ENCODE results near the gene C2orf76. TPM values are rescaled to one million over a fixed set of nuclear protein-coding genes. Genes with fewer than 3 reads are reported as not detected.

The C2orf76 gene
- total RNA-seq, 4 donors from 2014 or later = 10.3 to 13.3 (median 11.3) TPM

DNA sequence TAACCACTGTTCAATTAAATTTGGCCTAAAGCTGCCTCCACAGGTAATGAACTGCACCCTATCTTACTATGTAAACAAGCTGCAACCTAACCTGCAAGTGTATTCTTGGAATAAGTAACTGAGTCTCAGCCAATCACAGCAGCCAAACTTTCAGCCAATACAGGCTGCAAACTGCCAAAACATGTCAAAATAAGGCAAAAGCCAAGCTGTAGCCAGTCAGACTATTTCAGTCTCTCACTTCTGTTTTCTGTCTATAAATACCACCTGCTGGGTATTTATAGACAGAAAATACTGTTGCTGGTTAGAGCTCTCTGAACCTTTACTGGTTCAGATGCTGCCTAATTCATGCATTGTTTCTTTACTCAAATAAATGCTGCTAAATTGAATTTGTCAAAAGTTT lies 14.3 kb downstream of the C2orf76 start:
- ATAC-seq (ENCODE audit: low FRiP score) = no peak
- no peak for DNase-seq (ENCODE audit: low spot score)
- TF ChIP-seq, protein P1, sequence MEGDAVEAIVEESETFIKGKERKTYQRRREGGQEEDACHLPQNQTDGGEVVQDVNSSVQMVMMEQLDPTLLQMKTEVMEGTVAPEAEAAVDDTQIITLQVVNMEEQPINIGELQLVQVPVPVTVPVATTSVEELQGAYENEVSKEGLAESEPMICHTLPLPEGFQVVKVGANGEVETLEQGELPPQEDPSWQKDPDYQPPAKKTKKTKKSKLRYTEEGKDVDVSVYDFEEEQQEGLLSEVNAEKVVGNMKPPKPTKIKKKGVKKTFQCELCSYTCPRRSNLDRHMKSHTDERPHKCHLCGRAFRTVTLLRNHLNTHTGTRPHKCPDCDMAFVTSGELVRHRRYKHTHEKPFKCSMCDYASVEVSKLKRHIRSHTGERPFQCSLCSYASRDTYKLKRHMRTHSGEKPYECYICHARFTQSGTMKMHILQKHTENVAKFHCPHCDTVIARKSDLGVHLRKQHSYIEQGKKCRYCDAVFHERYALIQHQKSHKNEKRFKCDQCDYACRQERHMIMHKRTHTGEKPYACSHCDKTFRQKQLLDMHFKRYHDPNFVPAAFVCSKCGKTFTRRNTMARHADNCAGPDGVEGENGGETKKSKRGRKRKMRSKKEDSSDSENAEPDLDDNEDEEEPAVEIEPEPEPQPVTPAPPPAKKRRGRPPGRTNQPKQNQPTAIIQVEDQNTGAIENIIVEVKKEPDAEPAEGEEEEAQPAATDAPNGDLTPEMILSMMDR (IDR thresholded peaks at IDR 0.05) = no peak

DNA sequence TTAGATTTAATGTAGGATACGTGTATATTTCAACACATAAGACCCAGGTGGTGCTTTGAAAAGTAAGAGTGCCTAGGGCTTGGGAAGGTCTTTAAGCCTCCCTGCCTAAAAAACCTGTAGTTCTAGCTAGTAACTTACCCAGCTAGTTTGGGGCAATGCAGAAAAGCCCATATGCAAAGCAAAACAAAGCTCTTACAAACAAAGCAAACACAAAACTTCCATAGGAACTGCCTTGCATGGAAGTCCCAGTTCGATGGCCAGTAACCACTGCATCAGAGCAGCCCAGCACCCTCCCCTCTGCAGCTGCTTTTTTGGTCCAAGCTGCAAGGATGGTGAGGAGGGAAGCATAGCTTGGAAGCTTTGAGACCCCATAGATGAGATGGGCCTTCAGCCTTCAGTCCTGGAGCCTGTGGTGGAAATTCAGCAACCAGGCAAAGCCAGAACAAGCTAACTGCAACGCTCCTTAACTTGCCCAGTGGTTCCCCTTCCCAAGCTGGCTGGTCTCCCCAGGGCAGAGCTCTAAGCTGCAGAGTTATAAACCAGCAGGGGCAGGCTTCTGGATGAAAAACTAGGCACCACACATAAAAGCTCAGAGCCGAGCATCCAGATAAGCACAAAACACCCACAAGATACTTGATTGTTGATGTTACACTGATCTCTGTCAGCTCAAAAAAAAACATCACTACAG lies 16.2 kb downstream of the C2orf76 start:
- ATAC-seq (ENCODE audit: low FRiP score) (no peak), DNase-seq (ENCODE audit: low spot score) (no peak)
- TF ChIP-seq, protein P1 (IDR thresholded peaks at IDR 0.05) = no peak

DNA sequence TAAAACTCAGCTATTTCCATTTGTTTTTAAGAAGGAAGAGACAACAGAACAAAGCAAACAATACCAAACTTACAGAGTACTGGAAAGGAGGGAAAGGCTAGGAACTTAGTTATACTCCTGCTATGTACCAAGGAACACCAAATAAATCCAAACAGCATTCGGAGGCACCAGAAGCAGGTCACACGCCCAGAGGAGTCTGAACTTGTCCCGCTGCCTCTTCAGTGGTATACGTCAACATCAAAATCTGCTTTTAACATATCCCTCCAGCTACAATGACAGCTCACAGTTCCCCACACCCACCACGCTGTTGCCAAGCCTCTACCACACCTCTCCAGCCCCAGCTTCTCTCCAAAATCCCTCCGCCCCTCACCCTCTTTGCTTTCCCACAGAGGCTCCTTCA lies 17.3 kb downstream of the C2orf76 start:
- DNase-seq (ENCODE audit: low spot score) (no peak), ATAC-seq (ENCODE audit: low FRiP score) (no peak)
- TF ChIP-seq, protein P1 (IDR thresholded peaks at IDR 0.05) = no peak

DNA sequence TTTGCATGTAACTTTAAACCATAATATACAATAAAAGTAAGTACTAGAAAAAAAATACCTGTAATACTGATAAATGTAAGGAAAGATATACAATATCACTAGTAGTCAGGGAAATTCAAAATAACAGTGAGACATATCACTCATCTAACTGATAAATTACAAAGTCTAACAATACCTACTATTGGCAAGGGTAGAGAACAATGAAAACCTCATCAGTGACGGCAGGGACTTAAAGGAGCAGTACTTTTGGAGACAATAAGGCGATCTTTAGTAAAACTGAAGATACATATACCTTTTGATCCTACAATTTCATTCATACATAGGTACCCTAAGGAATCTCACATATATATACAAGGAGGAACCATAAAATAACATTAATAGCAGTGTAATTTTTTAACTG lies 24.9 kb downstream of the C2orf76 start:
- DNase-seq (ENCODE audit: low spot score) (no peak), ATAC-seq (ENCODE audit: low FRiP score) (no peak)
- TF ChIP-seq, protein P1 (IDR thresholded peaks at IDR 0.05) = no peak

DNA sequence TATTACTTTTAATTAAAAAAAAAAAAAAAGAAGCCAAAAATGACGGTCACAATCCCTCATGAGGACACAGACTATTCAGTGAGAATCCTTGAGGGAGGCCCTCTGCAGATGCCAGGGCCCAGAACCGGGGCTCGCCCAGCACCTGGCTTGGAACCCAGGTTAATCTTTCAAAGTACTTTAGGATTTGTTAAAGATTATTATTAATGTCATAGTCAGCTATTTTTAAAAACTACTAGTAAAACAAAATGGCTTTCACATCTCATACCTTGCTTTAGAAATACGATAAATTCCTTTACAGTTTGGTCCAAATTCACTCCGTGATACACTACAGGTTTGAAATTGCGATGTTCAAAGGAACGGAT lies 27.1 kb downstream of the C2orf76 start:
- TF ChIP-seq, protein P1 (IDR thresholded peaks at IDR 0.05) = no peak
- ATAC-seq (ENCODE audit: low FRiP score) (no peak), DNase-seq (ENCODE audit: low spot score) (no peak)

DNA sequence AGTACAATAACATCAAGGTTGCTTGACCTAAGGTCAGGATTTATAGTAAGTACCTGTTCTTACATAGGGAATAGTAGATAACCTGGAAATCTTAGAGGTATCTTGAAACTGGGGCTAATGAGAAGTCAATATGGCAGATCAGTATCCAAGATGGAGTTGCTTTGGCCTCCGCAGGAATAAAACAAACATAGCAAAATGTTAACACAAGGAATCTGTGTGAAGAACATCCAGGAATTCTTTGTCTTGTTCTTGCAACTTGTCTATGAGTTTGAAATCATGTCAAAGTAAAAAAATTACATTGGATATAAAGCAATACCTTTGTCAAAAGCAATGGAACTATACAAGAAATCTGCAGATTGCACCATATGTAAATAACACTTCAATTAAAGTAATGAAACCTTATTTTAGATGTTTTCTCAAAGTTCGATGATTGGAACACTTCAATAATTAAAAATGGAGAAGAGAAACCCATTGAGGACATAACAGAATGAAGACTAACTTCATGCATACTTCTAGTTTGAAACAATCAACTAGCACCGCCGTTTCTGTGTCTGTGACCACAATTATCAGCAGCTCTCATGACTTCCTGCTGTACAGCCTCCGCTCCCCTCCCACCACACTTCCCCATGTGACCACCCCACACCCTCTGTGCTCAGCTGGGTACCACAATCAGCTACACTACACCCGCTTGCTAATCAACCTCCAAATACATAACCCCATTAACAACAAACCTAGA lies 27.6 kb downstream of the C2orf76 start:
- no peak for ATAC-seq (ENCODE audit: low FRiP score)
- no peak for DNase-seq (ENCODE audit: low spot score)

More for the DNA sequence above, 27.6 kb downstream of the C2orf76 start:
- TF ChIP-seq, protein P1 (IDR thresholded peaks at IDR 0.05) = no peak

All from omental fat pad (tissue), 4 donors.